ENCODE results near the gene COL24A1.

COL24A1 gene

GRCh38 chr1:86156566-86157455 lies at the start of gene COL24A1:
COL24A1 (minus strand) TSS chr1:86156772; CDS start chr1:86156396, 376 bp downstream.
- peak; percentile 79 for DNase-seq

GRCh38 chr1:86205741-86206140 lies 49.2 kb upstream of the COL24A1 start:
- DNase-seq, result no peak

- DNase-seq, result no peak
Measured at GRCh38 chr1:86202552-86203340, 46.2 kb upstream of the COL24A1 start.

- DNase-seq, result no peak
Measured at GRCh38 chr1:86201311-86201710, 44.7 kb upstream of the COL24A1 start.

- no peak for DNase-seq
Measured at GRCh38 chr1:86200901-86201300, 44.3 kb upstream of the COL24A1 start.

GRCh38 chr1:86197206-86197855 lies 40.8 kb upstream of the COL24A1 start:
- no peak for DNase-seq

GRCh38 chr1:86195281-86195680 lies 38.7 kb upstream of the COL24A1 start:
- peak; percentile 93 for DNase-seq

- no peak for DNase-seq
Measured at GRCh38 chr1:86194491-86195034, 38.0 kb upstream of the COL24A1 start.

- no peak for DNase-seq
Measured at GRCh38 chr1:86192417-86192816, 35.8 kb upstream of the COL24A1 start.

GRCh38 chr1:86191958-86192357 lies 35.4 kb upstream of the COL24A1 start:
- DNase-seq, result no peak

- DNase-seq, result no peak
Measured at GRCh38 chr1:86190873-86191272, 34.3 kb upstream of the COL24A1 start.

GRCh38 chr1:86184426-86184825 lies 27.9 kb upstream of the COL24A1 start:
- no peak for DNase-seq

GRCh38 chr1:86183810-86184209 lies 27.2 kb upstream of the COL24A1 start:
- DNase-seq, result no peak

GRCh38 chr1:86176226-86176625 lies 19.7 kb upstream of the COL24A1 start:
- no peak for DNase-seq

GRCh38 chr1:86175756-86176155 lies 19.2 kb upstream of the COL24A1 start:
- DNase-seq, result peak; percentile 61

- DNase-seq, result no peak
Measured at GRCh38 chr1:86169625-86170024, 13.1 kb upstream of the COL24A1 start.

- no peak for DNase-seq
Measured at GRCh38 chr1:86159800-86160199, 3.2 kb upstream of the COL24A1 start.

GRCh38 chr1:86155807-86156565 lies 586 bp downstream of the COL24A1 start:
- DNase-seq, result peak; percentile 66

- no peak for DNase-seq
Measured at GRCh38 chr1:86155051-86155806, 1.3 kb downstream of the COL24A1 start.

GRCh38 chr1:86154571-86155050 lies 2.0 kb downstream of the COL24A1 start:
- no peak for DNase-seq

GRCh38 chr1:86153836-86154235 lies 2.7 kb downstream of the COL24A1 start:
- no peak for DNase-seq

All from NCI-H69 (cell line).